ENCODE measurements around the gene DBNL. TPM values are rescaled to one million over a fixed set of nuclear protein-coding genes. Genes with fewer than 3 reads are reported as not detected.

Gene DBNL
- total RNA-seq, 2 donors from 2014 or later: 118 to 120 TPM

GRCh38 chr7:44110719-44111635, 66.5 kb downstream of the DBNL start:
- no peak for DNase-seq (ENCODE audit: low spot score)
- intact Hi-C loops (cut with DNase I): no loop called here
- Histone ChIP-seq H3K27me3 (replicated peaks; ENCODE audit: insufficient read depth) (no peaks in the 10 kb centered on the region), H3K36me3 (no peaks in the 10 kb centered on the region), H3K4me3 (no peak overlapping the region), H3K9me3 (no peaks in the 10 kb centered on the region), H3K27ac (no peak overlapping the region), H3K4me1 (replicated peaks) (no peaks in the 10 kb centered on the region)
- 76% methylated on average over 22 of the region's 27 CpGs for WGBS
- TF ChIP-seq POLR2AphosphoS5 (IDR thresholded peaks at IDR 0.05): no peak
- TF ChIP-seq POLR2A (IDR thresholded peaks at IDR 0.05): no peak
- TF ChIP-seq CTCF (IDR thresholded peaks at IDR 0.05): no peak

Small RNA genes within 50 kb of the gene (microRNA-seq; reads per million reads assigned to microRNA genes)
- gene MIR6837: 0.50 reads per million
- gene MIR6838: 0.84 reads per million, percentile 3 among the genes with 10 or more reads in this experiment

Other genes with a start within 250 kb of the DBNL start
- gene MRPS24, start 175.2 kb upstream of the DBNL start, total RNA-seq: 100 to 1,000 TPM in 1 of 2 donors, 10 to 100 TPM in 1; 92.7 to 131 TPM
- 10 to 100 TPM; 22.2 to 30.8 TPM for gene URGCP, start 138.1 kb upstream of the DBNL start, total RNA-seq
- 10 to 100 TPM; 17.3 to 22.0 TPM for gene UBE2D4, start 118.3 kb upstream of the DBNL start, total RNA-seq
- under 1 TPM in 1 of 2 donors, not detected in 1; 0.17 TPM for gene SPDYE1, start 46.8 kb upstream of the DBNL start, total RNA-seq
- gene PGAM2, start 20.9 kb downstream of the DBNL start, total RNA-seq: 1 to 10 TPM in 1 of 2 donors, not detected in 1; 9.7 TPM
- gene POLM, start 37.8 kb downstream of the DBNL start, total RNA-seq: 10 to 100 TPM; 63.7 to 80.7 TPM
- gene AEBP1, start 59.6 kb downstream of the DBNL start, total RNA-seq: 100 to 1,000 TPM in 1 of 2 donors, 10 to 100 TPM in 1; 40.4 to 219 TPM
- 10 to 100 TPM; 53.1 to 65.9 TPM for gene POLD2, start 78.8 kb downstream of the DBNL start, total RNA-seq
- gene MYL7, start 96.6 kb downstream of the DBNL start, total RNA-seq: not detected
- 1 to 10 TPM in 1 of 2 donors, under 1 TPM in 1; 0.91 to 2.7 TPM for gene GCK, start 144.7 kb downstream of the DBNL start, total RNA-seq
- gene YKT6, start 156.3 kb downstream of the DBNL start, total RNA-seq: 10 to 100 TPM; 63.5 to 68.4 TPM